ENCODE data around the gene GINS3.
"Not testable (repeated sequence)": the region's sequence is repeated elsewhere in the genome, so short reads cannot be mapped to it uniquely, and the experiment has no call there.

The GINS3 gene

GRCh38 chr16:58402796-58403195, 10.5 kb downstream of the GINS3 start:
- POLR2A ChIA-PET: no interaction called here
- no peak for DNase-seq (ENCODE audit: extremely low spot score)
- CTCF ChIA-PET: no interaction called here
- no peak for TF ChIP-seq L3MBTL2 (conservative IDR thresholded peaks at IDR 0.05)
- no peak for TF ChIP-seq CTBP1 (IDR thresholded peaks at IDR 0.05; ENCODE audit: borderline replicate concordance)
- TF ChIP-seq SUZ12 (IDR thresholded peaks at IDR 0.05): no peak

GRCh38 chr16:58409316-58409973, 17.2 kb downstream of the GINS3 start:
- POLR2A ChIA-PET: interaction anchor here (0.8 to 1.1 kb wide), 2 partner anchors 18 to 280 kb away, joined by 3 read pairs; partner anchors contain the start of gene CFAP20
- DNase-seq (ENCODE audit: extremely low spot score): no peak
- CTCF ChIA-PET: interaction anchor here (1.0 to 1.6 kb wide), 3 partner anchors 10 to 76 kb away, joined by 3 to 9 read pairs (median 3); no protein-coding TSS in a partner anchor
- no peak for TF ChIP-seq NFRKB (IDR thresholded peaks at IDR 0.05)
- no peak for TF ChIP-seq CTBP1 (IDR thresholded peaks at IDR 0.05; ENCODE audit: borderline replicate concordance)
- TF ChIP-seq FOXA1 (IDR thresholded peaks at IDR 0.05): no peak
- no peak for TF ChIP-seq ZNF384 (IDR thresholded peaks at IDR 0.05)
- TF ChIP-seq ARNT (IDR thresholded peaks at IDR 0.05): no peak

- TF ChIP-seq ARNT (IDR thresholded peaks at IDR 0.05) (no peak), BHLHE40 (IDR thresholded peaks at IDR 0.05; ENCODE audit: borderline replicate concordance) (no peak), L3MBTL2 (conservative IDR thresholded peaks at IDR 0.05) (no peak), NFRKB (IDR thresholded peaks at IDR 0.05) (no peak), LEF1 (IDR thresholded peaks at IDR 0.05; ENCODE audit: borderline replicate concordance) (no peak), FOXK2 (IDR thresholded peaks at IDR 0.05) (no peak), SP1 (IDR thresholded peaks at IDR 0.05) (no peak), FOXM1 (IDR thresholded peaks at IDR 0.05; ENCODE audit: borderline replicate concordance) (no peak), FOXA1 (IDR thresholded peaks at IDR 0.05) (no peak), TARDBP (IDR thresholded peaks at IDR 0.05) (no peak), ZNF384 (IDR thresholded peaks at IDR 0.05) (no peak), SUZ12 (IDR thresholded peaks at IDR 0.05) (no peak), CTBP1 (IDR thresholded peaks at IDR 0.05; ENCODE audit: borderline replicate concordance) (no peak), PKNOX1 (IDR thresholded peaks at IDR 0.05) (no peak)
- CTCF ChIA-PET: interaction anchor here (1.1 kb wide), 1 partner anchor 101 kb away, joined by 4 read pairs; no protein-coding TSS in a partner anchor
- no peak for DNase-seq (ENCODE audit: extremely low spot score)
- POLR2A ChIA-PET: interaction anchor here (2.6 kb wide), 1 partner anchor 19 kb away, joined by 7 read pairs; the partner anchor contains the start of gene GINS3
Measured at GRCh38 chr16:58411336-58411735, 19.1 kb downstream of the GINS3 start.

- no peak for DNase-seq (ENCODE audit: extremely low spot score)
- TF ChIP-seq PKNOX1 (IDR thresholded peaks at IDR 0.05) (no peak), CTBP1 (IDR thresholded peaks at IDR 0.05; ENCODE audit: borderline replicate concordance) (no peak), ARNT (IDR thresholded peaks at IDR 0.05) (no peak), FOXM1 (IDR thresholded peaks at IDR 0.05; ENCODE audit: borderline replicate concordance) (no peak), L3MBTL2 (conservative IDR thresholded peaks at IDR 0.05) (no peak), BHLHE40 (IDR thresholded peaks at IDR 0.05; ENCODE audit: borderline replicate concordance) (no peak), ZNF384 (IDR thresholded peaks at IDR 0.05) (no peak), ELF4 (IDR thresholded peaks at IDR 0.05) (no peak), SUZ12 (IDR thresholded peaks at IDR 0.05) (no peak), FOXA1 (IDR thresholded peaks at IDR 0.05) (no peak), LEF1 (IDR thresholded peaks at IDR 0.05; ENCODE audit: borderline replicate concordance) (no peak), HDGF (IDR thresholded peaks at IDR 0.05; ENCODE audit: borderline replicate concordance) (no peak), FOXK2 (IDR thresholded peaks at IDR 0.05) (no peak), SP1 (IDR thresholded peaks at IDR 0.05) (no peak), TARDBP (IDR thresholded peaks at IDR 0.05) (no peak), NFRKB (IDR thresholded peaks at IDR 0.05) (no peak)
- CTCF ChIA-PET: interaction anchor here (0.7 to 1.1 kb wide), 2 partner anchors 19 to 100 kb away, joined by 3 to 4 read pairs; no protein-coding TSS in a partner anchor
- POLR2A ChIA-PET: interaction anchor here (2.6 kb wide), 1 partner anchor 20 kb away, joined by 7 read pairs; the partner anchor contains the start of gene GINS3
Measured at GRCh38 chr16:58411736-58412614, 19.7 kb downstream of the GINS3 start.

- CTCF ChIA-PET: interaction anchor here (0.7 to 1.1 kb wide), 2 partner anchors 20 to 100 kb away, joined by 3 to 4 read pairs; no protein-coding TSS in a partner anchor
- DNase-seq (ENCODE audit: extremely low spot score): not testable (repeated sequence)
- POLR2A ChIA-PET: interaction anchor here (2.6 kb wide), 1 partner anchor 20 kb away, joined by 7 read pairs; the partner anchor contains the start of gene GINS3
Measured at GRCh38 chr16:58412615-58412970, 20.3 kb downstream of the GINS3 start.

- CTCF ChIA-PET: no interaction called here
- TF ChIP-seq TARDBP (IDR thresholded peaks at IDR 0.05): no peak
- no peak for TF ChIP-seq HDGF (IDR thresholded peaks at IDR 0.05; ENCODE audit: borderline replicate concordance)
- TF ChIP-seq NFRKB (IDR thresholded peaks at IDR 0.05): no peak
- TF ChIP-seq SUZ12 (IDR thresholded peaks at IDR 0.05): no peak
- TF ChIP-seq ZNF384 (IDR thresholded peaks at IDR 0.05): no peak
- TF ChIP-seq LEF1 (IDR thresholded peaks at IDR 0.05; ENCODE audit: borderline replicate concordance): no peak
- TF ChIP-seq FOXA1 (IDR thresholded peaks at IDR 0.05): no peak
- TF ChIP-seq BHLHE40 (IDR thresholded peaks at IDR 0.05; ENCODE audit: borderline replicate concordance): no peak
- no peak for TF ChIP-seq FOXK2 (IDR thresholded peaks at IDR 0.05)
- no peak for TF ChIP-seq L3MBTL2 (conservative IDR thresholded peaks at IDR 0.05)
- no peak for TF ChIP-seq CTBP1 (IDR thresholded peaks at IDR 0.05; ENCODE audit: borderline replicate concordance)
- TF ChIP-seq PKNOX1 (IDR thresholded peaks at IDR 0.05): no peak
- POLR2A ChIA-PET: no interaction called here
- no peak for DNase-seq (ENCODE audit: extremely low spot score)
Measured at GRCh38 chr16:58413359-58413758, 21.1 kb downstream of the GINS3 start.
